A673 (cell line): ENCODE measurements around the gene CISD2. TPM values are rescaled to one million over a fixed set of nuclear protein-coding genes. Genes with fewer than 3 reads are reported as not detected.

ENCODE experiments used
- BruUV-seq: library from RNA; stranded (reverse); fragments of 400-500 nt; replicated peaks from 2 replicates; lab custom pipeline; 2021; lab: Mats Ljungman, UMichigan
- CTCF ChIA-PET: fragments of 300-600 bp; sonication (Branson Sonifier 250); formaldehyde crosslinking; loops from one replicate; lab custom pipeline; 2022; ENCODE audit warnings: antibody characterized with exemption; lab: Charles Lee
- POLR2A ChIA-PET: fragments of 300-600 bp; sonication (Branson Sonifier 250); formaldehyde crosslinking; loops from one replicate; lab custom pipeline; 2022; ENCODE audit warnings: antibody characterized with exemption; ENCODE audit not compliant: low non-redundant PET; lab: Charles Lee
- DNase-seq: peaks from one replicate; pipeline ENCODE4 v3.0.0-alpha.2; 2015; ENCODE audit warnings: low spot score
- H3K27ac ChIP-seq: fragments of 200-600 bp; sonication (generic); 2 replicates; pipeline ENCODE4 v1.5.1; 2016; ENCODE audit warnings: mixed run types, low read depth, mild to moderate bottlenecking, mixed read lengths, antibody characterized with exemption, low read length; ENCODE audit not compliant: poor library complexity, severe bottlenecking
- H3K27me3 ChIP-seq: fragments of 200-600 bp; sonication (generic); replicated peaks from 2 replicates; pipeline ENCODE4 v1.6.1; 2017; ENCODE audit warnings: mixed run types, low read depth, mild to moderate bottlenecking, mixed read lengths, antibody characterized with exemption, low read length; ENCODE audit not compliant: insufficient read depth, poor library complexity
- H3K36me3 ChIP-seq: fragments of 200-600 bp; sonication (generic); 2 replicates; pipeline ENCODE4 v1.6.1; 2016; ENCODE audit warnings: mixed run types, mild to moderate bottlenecking, mixed read lengths, antibody characterized with exemption, low read length; ENCODE audit not compliant: insufficient read depth, poor library complexity, severe bottlenecking
- H3K4me1 ChIP-seq: fragments of 200-600 bp; sonication (generic); 2 replicates; pipeline ENCODE4 v1.6.1; 2017; ENCODE audit warnings: mixed run types, mild to moderate bottlenecking, mixed read lengths, antibody characterized with exemption, low read length; ENCODE audit not compliant: insufficient read depth, poor library complexity, severe bottlenecking
- H3K4me3 ChIP-seq: fragments of 200-600 bp; sonication (generic); 2 replicates; pipeline ENCODE4 v1.5.1; 2016; ENCODE audit warnings: low read depth, mixed run types, mild to moderate bottlenecking, mixed read lengths, low read length; ENCODE audit not compliant: poor library complexity, severe bottlenecking
- H3K9me3 ChIP-seq: fragments of 200-600 bp; sonication (generic); 2 replicates; pipeline ENCODE4 v1.6.1; 2016; ENCODE audit warnings: mixed run types, low read depth, mild to moderate bottlenecking, mixed read lengths, antibody characterized with exemption, low read length; ENCODE audit not compliant: poor library complexity, severe bottlenecking
- EZH2 ChIP-seq: fragments of 200-600 bp; sonication (generic); IDR thresholded peaks from 2 replicates; pipeline ENCODE4 v1.6.1; 2017; ENCODE audit warnings: borderline replicate concordance, low read depth, mild to moderate bottlenecking, mixed read lengths, antibody characterized with exemption, low read length; ENCODE audit not compliant: poor library complexity, severe bottlenecking
- intact Hi-C: fragments of 100-400 bp; cut with micrococcal nuclease; formaldehyde crosslinking; loops from one replicate; pipeline ENCODE4 v1.10.0; 2022; ENCODE audit not compliant: unreplicated experiment
- total RNA-seq: library from RNA; stranded (reverse); gene quantifications from 2 replicates; pipeline ENCODE4 v1.2.3, GENCODE V29; 2021
- TF ChIP-seq, protein P1 (sequence below): fragments of 300-800, 200-600 bp; sonication (generic); conservative IDR thresholded peaks from 2 replicates; pipeline ENCODE4 v1.5.1; 2017; ENCODE audit warnings: low read depth, mild to moderate bottlenecking, antibody characterized with exemption, low read length, moderate library complexity, mixed read lengths

Gene CISD2
- total RNA-seq, 1 experiment from 2014 or later: 49.3 TPM

DNA sequence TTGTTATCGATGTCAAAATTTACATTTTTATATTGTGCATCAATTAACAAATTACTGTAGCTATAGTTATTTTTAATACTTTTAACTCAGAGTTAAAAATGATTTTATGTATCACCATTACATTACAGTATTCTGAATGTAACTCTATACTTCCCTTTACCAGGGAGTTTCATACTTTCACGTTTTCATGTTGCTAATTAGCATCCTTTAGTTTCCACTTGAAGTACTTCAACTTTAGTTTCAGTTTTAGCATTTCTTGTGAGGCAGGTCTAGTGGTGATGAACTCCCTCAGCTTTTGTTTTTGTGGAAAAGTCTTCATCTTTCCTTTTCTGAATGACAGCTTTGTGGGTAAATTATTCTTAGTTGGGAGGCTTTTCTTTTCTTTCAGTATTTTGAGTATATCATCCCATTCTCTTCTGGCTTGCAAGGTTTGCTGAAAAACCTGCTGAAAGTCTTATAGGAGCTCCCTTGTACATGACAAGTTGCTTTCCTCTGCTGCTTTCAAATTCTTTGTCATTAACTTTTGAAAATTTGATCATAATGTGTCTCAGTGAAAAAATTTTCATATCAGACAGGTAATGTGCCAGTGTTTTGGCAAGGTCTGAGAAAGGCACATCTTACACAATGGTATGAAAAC is 9.8 kb upstream of the CISD2 start:
- Histone ChIP-seq H3K4me1 (no peaks in the 10 kb centered on the region), H3K4me3 (no peak overlapping the region), H3K36me3 (no peaks in the 10 kb centered on the region), H3K9me3 (no peaks in the 10 kb centered on the region), H3K27me3 (no peaks in the 10 kb centered on the region), H3K27ac (no peak overlapping the region)
- intact Hi-C loops: no loop called here
- DNase-seq: no peak
- CTCF ChIA-PET: no interaction called here
- BruUV-seq: no TSS peak
- POLR2A ChIA-PET: no interaction called here
- no peak for TF ChIP-seq EZH2
- TF ChIP-seq, protein P1, sequence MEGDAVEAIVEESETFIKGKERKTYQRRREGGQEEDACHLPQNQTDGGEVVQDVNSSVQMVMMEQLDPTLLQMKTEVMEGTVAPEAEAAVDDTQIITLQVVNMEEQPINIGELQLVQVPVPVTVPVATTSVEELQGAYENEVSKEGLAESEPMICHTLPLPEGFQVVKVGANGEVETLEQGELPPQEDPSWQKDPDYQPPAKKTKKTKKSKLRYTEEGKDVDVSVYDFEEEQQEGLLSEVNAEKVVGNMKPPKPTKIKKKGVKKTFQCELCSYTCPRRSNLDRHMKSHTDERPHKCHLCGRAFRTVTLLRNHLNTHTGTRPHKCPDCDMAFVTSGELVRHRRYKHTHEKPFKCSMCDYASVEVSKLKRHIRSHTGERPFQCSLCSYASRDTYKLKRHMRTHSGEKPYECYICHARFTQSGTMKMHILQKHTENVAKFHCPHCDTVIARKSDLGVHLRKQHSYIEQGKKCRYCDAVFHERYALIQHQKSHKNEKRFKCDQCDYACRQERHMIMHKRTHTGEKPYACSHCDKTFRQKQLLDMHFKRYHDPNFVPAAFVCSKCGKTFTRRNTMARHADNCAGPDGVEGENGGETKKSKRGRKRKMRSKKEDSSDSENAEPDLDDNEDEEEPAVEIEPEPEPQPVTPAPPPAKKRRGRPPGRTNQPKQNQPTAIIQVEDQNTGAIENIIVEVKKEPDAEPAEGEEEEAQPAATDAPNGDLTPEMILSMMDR: no peak

DNA sequence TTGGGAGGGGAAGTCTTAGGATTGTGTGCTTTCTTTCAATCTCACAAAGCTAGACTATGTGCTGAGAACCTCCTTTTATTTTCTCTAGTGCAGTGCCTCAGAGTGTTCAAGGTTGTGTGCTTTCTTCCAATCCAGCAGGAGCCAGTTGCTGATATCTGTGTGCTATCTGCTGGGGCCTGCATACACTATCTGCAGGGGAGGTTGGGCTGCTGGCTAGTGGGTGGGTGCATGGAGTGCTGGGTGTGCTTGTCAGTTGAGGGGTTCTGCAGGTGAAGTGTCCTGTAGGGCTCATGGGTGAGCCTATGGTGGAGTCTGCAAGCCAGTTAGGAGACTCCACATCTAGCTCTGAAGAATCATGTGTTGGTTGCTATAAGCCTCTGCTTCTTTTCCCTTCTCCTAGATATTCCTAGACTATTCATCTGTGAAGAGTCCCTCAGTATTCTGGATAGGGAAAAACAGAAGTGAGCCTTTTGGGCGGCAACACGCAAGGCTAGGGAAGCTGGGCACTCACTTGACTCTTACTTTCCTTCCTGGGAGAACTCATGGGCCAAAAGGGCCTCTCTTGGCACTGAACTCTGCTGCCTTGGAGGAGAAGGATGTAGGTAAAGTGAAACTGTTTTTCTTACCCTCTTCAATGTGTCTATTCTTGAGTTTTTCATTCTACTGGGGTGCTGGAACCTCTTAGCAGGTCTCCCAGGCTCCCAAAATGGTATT is 8.0 kb upstream of the CISD2 start:
- POLR2A ChIA-PET: no interaction called here
- Histone ChIP-seq H3K36me3 (no peaks in the 10 kb centered on the region), H3K4me3 (no peak overlapping the region), H3K27me3 (no peaks in the 10 kb centered on the region), H3K9me3 (no peaks in the 10 kb centered on the region), H3K27ac (no peak overlapping the region), H3K4me1 (no peaks in the 10 kb centered on the region)
- no peak for DNase-seq
- TF ChIP-seq, protein P1: no peak
- no peak for TF ChIP-seq EZH2
- intact Hi-C loops: no loop called here
- CTCF ChIA-PET: no interaction called here
- no TSS peak for BruUV-seq

DNA sequence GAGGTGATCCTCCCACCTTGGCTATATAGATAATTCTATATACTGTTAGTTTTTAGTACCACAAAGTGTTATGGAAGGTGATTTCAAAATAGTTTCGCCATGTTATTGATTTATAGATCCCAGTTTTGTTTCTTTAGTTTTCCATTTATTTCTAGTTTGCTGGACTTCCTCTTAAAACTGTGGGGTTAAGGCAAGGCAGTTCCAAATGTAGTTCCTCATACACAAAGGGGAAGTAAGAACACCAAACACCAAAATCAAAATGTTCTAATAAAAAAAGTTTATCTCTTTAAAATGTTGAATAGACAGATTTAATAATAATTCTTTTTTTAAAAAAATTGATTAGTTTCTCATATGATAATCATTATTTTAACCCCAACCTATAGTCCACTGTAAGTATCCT is 6.8 kb upstream of the CISD2 start:
- H3K9me3 ChIP-seq: no peaks in the 10 kb centered on the region
- DNase-seq: no peak
- ChIA-PET POLR2A (no interaction called here), CTCF (no interaction called here)
- intact Hi-C loops: no loop called here
- H3K36me3 ChIP-seq: no peaks in the 10 kb centered on the region
- no peaks in the 10 kb centered on the region for H3K27me3 ChIP-seq
- H3K27ac ChIP-seq: no peak overlapping the region
- no TSS peak for BruUV-seq
- TF ChIP-seq, protein P1: no peak
- no peak for TF ChIP-seq EZH2
- H3K4me1 ChIP-seq: no peaks in the 10 kb centered on the region
- no peak overlapping the region for H3K4me3 ChIP-seq
